SK-N-MC (cell line): ENCODE data around the gene PFN4.
A peak's percentile ranks its signal among the peaks of the same experiment; 100 is the strongest.

Source experiments
- DNase-seq: peaks from one replicate; pipeline ENCODE4 v3.0.0-alpha.2; 2011; ENCODE audit warnings: low read depth, low spot score
- H3K27ac ChIP-seq: fragments of 200-600 bp; sonication (generic); 2 replicates; pipeline ENCODE4 v1.5.1; 2016; ENCODE audit warnings: mixed run types
- H3K36me3 ChIP-seq: fragments of 200-600 bp; sonication (generic); 2 replicates; pipeline ENCODE4 v1.6.1; 2017; ENCODE audit warnings: antibody characterized with exemption, low read length, mixed read lengths; ENCODE audit not compliant: insufficient read depth
- H3K4me3 ChIP-seq: fragments of 200-600 bp; sonication (generic); 2 replicates; pipeline ENCODE4 v1.5.1; 2016
- H3K9ac ChIP-seq: fragments of 200-600 bp; sonication (generic); 2 replicates; pipeline ENCODE4 v1.8.0; 2017; ENCODE audit warnings: mixed run types, mixed read lengths; ENCODE audit not compliant: insufficient read length
- H3K9me3 ChIP-seq: fragments of 200-600 bp; sonication (generic); 2 replicates; pipeline ENCODE4 v1.6.1; 2017; ENCODE audit warnings: low read depth, mild to moderate bottlenecking, antibody characterized with exemption, low read length, moderate library complexity, mixed read lengths
- EZH2 ChIP-seq: fragments of 200-600 bp; sonication (generic); IDR thresholded peaks from one replicate; pipeline ENCODE4 v1.6.1; 2017; ENCODE audit warnings: antibody characterized with exemption
- FOXP2 ChIP-seq: optimal IDR thresholded peaks from 2 replicates; pipeline ENCODE3; 2011; ENCODE audit warnings: mild to moderate bottlenecking, moderate library complexity; ENCODE audit not compliant: insufficient read depth; ENCODE audit errors: extremely low read length, control extremely low read depth
- POLR2AphosphoS5 ChIP-seq: IDR thresholded peaks from 2 replicates; pipeline ENCODE4 v1.6.1; 2012; ENCODE audit warnings: mild to moderate bottlenecking, low read depth, low read length, borderline replicate concordance

PFN4 gene, protein sequence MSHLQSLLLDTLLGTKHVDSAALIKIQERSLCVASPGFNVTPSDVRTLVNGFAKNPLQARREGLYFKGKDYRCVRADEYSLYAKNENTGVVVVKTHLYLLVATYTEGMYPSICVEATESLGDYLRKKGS

DNA sequence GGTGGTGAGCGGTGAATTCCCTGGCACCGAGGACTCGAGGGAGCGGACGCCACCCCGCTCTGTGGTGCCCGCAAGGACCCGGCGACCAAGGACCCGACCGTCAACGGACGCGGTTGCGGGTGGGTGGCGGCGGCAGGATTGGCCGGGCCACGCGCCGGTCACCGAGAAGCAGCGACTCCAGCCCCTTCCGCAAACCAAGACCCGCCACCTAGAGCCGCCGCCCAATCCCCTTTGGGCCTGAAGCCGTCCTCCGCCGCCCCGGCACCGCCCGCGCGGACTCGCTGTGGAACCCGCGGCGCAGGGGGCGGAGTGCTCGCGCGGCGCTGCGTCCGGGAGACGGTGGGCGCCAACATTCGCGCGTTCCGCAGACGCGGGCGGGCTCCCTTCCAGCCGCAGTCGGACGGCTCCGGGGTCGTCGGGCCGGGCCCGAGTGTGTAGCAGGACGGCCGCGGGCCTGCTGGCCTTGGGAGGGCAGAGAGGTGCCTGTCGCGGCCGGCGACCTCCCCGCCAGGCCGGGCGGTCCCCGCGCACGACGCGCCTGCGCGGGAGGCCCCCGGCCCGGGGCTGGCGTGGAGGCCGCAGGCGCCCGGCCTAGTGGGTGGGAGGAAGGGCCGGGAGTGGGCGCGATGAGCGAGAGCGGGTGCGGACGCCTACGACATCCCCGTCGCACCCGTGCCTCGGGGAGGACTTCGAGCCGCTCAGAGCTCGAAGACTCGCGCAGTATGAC lies at the start of gene PFN4, which contains the start of gene FAM228B:
Gene PFN4 (minus strand): TSS at position 140 of the 727 bp plus-strand sequence. CDS start 799 bp downstream, outside the sequence.
Gene FAM228B (plus strand): TSS at position 275 of the 727 bp plus-strand sequence. CDS start 893 bp downstream, outside the sequence.
- peak within 1 kb of the TSS; percentile 80 for H3K4me3 ChIP-seq
- DNase-seq = no peak

DNA sequence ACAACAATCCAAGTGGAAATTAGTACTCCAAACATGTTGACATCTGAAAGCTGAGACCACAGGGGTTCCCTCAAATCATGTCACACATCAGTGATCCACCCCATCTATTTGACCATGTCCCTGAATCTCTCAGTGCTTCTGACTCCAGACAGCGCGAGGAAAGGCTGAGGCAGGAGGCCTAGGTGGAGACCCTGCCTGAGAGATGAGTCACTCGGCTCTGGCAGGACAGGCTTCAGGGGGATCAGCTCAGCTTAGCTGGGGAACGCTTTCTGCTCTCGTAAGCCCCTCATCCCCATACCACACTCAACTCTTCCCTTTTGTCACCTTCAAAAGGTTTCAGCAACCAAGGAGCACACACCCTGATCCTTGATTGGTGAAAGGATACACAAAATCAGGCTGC lies 45.9 kb upstream of the PFN4 start:
- no peak for TF ChIP-seq POLR2AphosphoS5
- TF ChIP-seq EZH2 = no peak
- TF ChIP-seq FOXP2 = no peak
- Histone ChIP-seq H3K9me3 (no peaks in the 10 kb centered on the region), H3K4me3 (no peak overlapping the region), H3K9ac (no peak overlapping the region), H3K27ac (no peak overlapping the region), H3K36me3 (no peaks in the 10 kb centered on the region)
- DNase-seq = no peak

More for the DNA sequence above, at the start of gene PFN4, which contains the start of gene FAM228B:
- TF ChIP-seq FOXP2 (no peak), EZH2 (no peak), POLR2AphosphoS5 (peak; percentile 54)
- H3K36me3 ChIP-seq = no peaks in the 10 kb centered on the region
- peak within 1 kb of the TSS; percentile 79 for H3K9ac ChIP-seq
- H3K27ac ChIP-seq = peak within 1 kb of the TSS; percentile 17; the same call in 1 of the 2 replicates
- no peaks in the 10 kb centered on the region for H3K9me3 ChIP-seq

DNA sequence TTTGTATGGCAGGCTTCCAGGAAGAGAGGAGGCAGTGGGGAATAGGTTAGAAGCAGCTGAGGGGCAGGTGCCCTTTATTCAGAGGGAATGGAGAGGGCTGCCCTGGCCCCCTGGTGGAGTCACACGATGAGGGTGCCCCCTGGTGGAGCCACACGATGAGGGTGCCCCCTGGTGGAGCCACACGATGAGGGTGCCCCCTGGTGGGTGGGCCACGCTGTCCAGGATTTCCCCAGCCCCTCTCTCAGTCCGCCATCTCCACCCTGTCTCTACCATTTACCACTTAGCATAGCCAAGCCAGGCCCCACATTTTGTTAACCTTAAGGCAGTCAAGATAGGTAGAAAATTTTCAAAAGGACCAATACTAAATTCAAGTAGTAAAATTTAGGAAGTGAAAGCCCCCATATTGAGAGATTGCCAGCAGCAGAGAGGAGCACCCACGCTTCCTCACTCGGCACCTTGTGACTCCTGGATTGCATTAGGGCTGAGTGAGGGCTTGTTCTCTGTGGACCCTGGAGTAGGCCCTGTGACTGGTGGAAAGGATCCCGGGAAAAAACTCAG lies 41.4 kb upstream of the PFN4 start:
- Histone ChIP-seq H3K27ac (no peak overlapping the region), H3K36me3 (no peaks in the 10 kb centered on the region), H3K9ac (no peak overlapping the region), H3K9me3 (no peaks in the 10 kb centered on the region), H3K4me3 (no peak overlapping the region)
- TF ChIP-seq EZH2 = no peak
- TF ChIP-seq FOXP2 = no peak
- no peak for TF ChIP-seq POLR2AphosphoS5
- no peak for DNase-seq

DNA sequence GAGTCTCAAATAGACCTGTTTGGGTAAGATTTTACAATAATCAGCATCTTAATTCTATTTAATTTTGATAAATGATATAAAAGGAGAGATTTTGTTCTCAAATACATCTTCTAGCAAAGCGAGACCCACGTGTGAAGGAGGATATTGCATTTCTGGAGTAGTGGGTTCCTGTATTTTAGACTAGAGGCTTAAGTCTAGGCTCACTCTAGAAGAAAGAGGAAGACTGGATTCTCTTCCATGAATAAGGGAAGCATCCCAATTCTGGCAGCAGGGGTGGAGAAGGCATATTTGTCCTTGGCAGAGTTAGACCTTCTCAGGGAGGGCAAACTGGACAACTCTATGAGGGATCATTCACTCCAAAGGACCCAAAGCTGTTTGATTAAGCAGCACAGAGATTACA lies 40.5 kb upstream of the PFN4 start:
- Histone ChIP-seq H3K9ac (no peak overlapping the region), H3K27ac (no peak overlapping the region), H3K4me3 (no peak overlapping the region), H3K9me3 (no peaks in the 10 kb centered on the region), H3K36me3 (no peaks in the 10 kb centered on the region)
- no peak for TF ChIP-seq FOXP2
- no peak for TF ChIP-seq POLR2AphosphoS5
- no peak for TF ChIP-seq EZH2
- DNase-seq = no peak

DNA sequence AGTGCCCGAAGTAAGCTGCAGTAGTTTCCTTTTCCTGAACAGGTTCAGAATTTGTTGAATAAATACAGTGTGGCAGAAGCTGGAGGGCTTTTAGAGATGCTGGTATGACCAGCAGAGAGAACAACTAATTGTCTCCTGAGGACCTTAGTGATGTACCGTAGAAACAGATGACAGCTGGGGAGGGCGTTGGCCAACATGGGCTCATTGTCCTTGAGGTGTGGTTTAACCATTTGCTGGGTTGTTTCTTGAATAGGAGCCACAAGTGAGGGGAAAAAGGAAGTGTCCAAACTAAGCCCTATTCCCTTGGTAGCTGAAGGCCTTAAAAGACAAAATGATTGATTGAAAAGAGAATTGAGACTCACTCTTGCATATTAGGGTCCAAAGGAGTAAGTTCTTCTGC lies 40.1 kb upstream of the PFN4 start:
- no peak for DNase-seq
- Histone ChIP-seq H3K36me3 (no peaks in the 10 kb centered on the region), H3K9ac (no peak overlapping the region), H3K4me3 (no peak overlapping the region), H3K27ac (no peak overlapping the region), H3K9me3 (no peaks in the 10 kb centered on the region)
- TF ChIP-seq FOXP2 (no peak), POLR2AphosphoS5 (no peak), EZH2 (no peak)

DNA sequence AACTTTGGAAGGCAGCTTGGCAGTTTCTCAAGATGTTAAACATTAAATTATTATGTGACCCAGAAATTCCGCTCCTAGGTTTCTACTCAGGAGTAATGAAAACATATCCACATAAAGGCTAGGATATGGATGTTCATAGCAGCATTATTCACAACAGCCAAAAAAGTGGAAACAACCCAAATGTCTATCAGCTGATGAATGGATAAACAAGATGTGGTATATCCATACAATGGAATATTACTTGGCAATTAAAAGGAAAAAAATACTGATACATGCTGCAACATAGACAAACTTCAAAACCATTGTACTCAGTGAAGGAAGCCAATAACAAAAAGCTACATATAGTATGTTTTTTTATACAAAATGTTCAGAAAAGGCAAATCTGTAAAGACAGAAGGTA lies 39.4 kb upstream of the PFN4 start:
- TF ChIP-seq FOXP2 = no peak
- no peak for TF ChIP-seq EZH2
- TF ChIP-seq POLR2AphosphoS5 = no peak
- no peaks in the 10 kb centered on the region for H3K36me3 ChIP-seq
- no peak overlapping the region for H3K27ac ChIP-seq
- H3K9ac ChIP-seq = no peak overlapping the region
- no peak for DNase-seq
- H3K4me3 ChIP-seq = no peak overlapping the region
- H3K9me3 ChIP-seq = no peaks in the 10 kb centered on the region

DNA sequence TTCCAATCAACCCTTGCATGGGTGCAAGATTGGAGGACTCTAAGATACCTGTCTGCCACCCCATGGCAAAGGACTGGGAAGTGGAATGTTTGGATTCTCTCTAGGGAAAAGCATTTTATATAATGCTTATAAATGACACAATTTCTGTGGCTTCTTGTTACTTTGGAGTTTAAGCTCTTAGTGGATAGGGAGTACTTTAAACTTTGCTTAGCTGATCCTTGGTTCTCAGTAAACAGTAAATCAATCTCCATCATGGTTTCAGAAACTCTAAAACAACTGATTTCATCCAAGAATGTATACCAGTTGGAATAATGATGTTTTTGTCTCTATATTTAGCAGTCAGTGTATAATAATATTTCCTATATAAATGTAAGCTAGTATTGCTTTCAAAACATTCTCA lies 37.6 kb upstream of the PFN4 start:
- Histone ChIP-seq H3K9me3 (no peaks in the 10 kb centered on the region), H3K27ac (no peak overlapping the region), H3K36me3 (no peaks in the 10 kb centered on the region), H3K4me3 (no peak overlapping the region), H3K9ac (no peak overlapping the region)
- TF ChIP-seq POLR2AphosphoS5 (no peak), FOXP2 (no peak), EZH2 (no peak)
- no peak for DNase-seq

DNA sequence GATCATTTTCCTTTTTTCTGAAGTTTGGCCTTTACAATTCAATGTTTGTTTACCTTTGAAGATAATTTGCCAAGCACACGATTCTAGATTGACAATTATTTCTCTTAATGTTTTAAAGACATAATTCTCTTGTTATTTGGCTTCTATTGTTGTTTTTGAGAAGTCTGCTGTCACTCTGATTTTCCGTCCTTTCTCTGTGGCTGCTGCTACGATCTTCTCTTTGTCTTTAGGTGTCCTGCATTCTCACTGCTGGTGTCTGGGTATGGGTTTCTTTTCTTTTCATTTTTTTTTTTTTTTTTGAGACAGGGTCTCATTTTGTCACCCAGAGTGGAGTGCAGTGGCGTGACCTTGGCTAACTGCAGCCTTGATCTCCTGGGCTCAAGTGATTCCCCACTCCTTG lies 36.6 kb upstream of the PFN4 start:
- Histone ChIP-seq H3K4me3 (no peak overlapping the region), H3K9me3 (no peaks in the 10 kb centered on the region), H3K27ac (no peak overlapping the region), H3K9ac (no peak overlapping the region), H3K36me3 (no peaks in the 10 kb centered on the region)
- TF ChIP-seq POLR2AphosphoS5 = no peak
- no peak for TF ChIP-seq EZH2
- TF ChIP-seq FOXP2 = no peak
- no peak for DNase-seq
